HCT116 (cell line): ENCODE results near the gene FHIT. TPM values are rescaled to one million over a fixed set of nuclear protein-coding genes. Genes with fewer than 3 reads are reported as not detected.

Experiments
- ATAC-seq: fragments of 200-7000 bp; cut with Tn5 transposase; 2 replicates; pipeline ENCODE4 v1.9.1; 2020; ENCODE audit warnings: mild to moderate bottlenecking, moderate library complexity
- BruUV-seq: library from RNA; stranded (reverse); fragments of 400-500 nt; replicated peaks from 2 replicates; lab custom pipeline; 2021; lab: Mats Ljungman, UMichigan
- CTCF ChIA-PET: fragments of 300-600 bp; sonication (Branson Sonifier 250); formaldehyde crosslinking; loops from one replicate; lab custom pipeline; 2021; ENCODE audit warnings: antibody characterized with exemption; lab: Charles Lee
- POLR2A ChIA-PET: fragments of 300-600, 350-600 bp; sonication (Branson Sonifier 250); formaldehyde crosslinking; loops from one replicate; lab custom pipeline; 2021; ENCODE audit warnings: antibody characterized with exemption; lab: Charles Lee
- RAD21 ChIA-PET, 2 experiments: fragments of 300-600 bp; sonication (Branson Sonifier 250); formaldehyde crosslinking; loops; one replicate each; lab custom pipeline; 2023; ENCODE audit warnings: low total read pairs in 2 of 2; ENCODE audit not compliant: uncharacterized antibody in 2 of 2, unreplicated experiment in 2 of 2, low non-redundant PET in 1 of 2; lab: Charles Lee
- DNase-seq: peaks from one replicate; pipeline ENCODE4 v3.0.0-alpha.2; 2010; ENCODE audit warnings: low read depth, low spot score
- H2AFZ ChIP-seq: fragments of 200-600 bp; shearing (Covaris generic), sonication (generic); 2 replicates; pipeline ENCODE4 v1.6.1; 2017; ENCODE audit warnings: low read depth, mixed run types, mixed read lengths, antibody characterized with exemption, low read length; ENCODE audit not compliant: poor library complexity, severe bottlenecking
- H3K27ac ChIP-seq: 2 replicates; pipeline ENCODE4 v1.5.1; 2012; ENCODE audit warnings: low read depth, low read length
- H3K27me3 ChIP-seq: fragments of 200-600 bp; sonication (generic); 2 replicates; pipeline ENCODE4 v1.6.1; 2016; ENCODE audit warnings: mixed run types, low read length, mixed read lengths; ENCODE audit not compliant: insufficient read depth
- H3K36me3 ChIP-seq, 2 experiments: fragments of 200-500 bp in 1 of 2; fragments of 200-600 bp in 1 of 2; sonication (Bioruptor generic) in 1 of 2; sonication (generic) in 1 of 2; 2 replicates each; pipeline versions ENCODE4 v1.5.1 to v1.6.1; 2014 to 2016; ENCODE audit warnings: low read length in 2 of 2, inconsistent platforms in 1 of 2, mixed read lengths in 1 of 2, mixed run types in 1 of 2; ENCODE audit not compliant: insufficient read depth in 2 of 2, control insufficient read depth in 1 of 2
- H3K4me1 ChIP-seq, 2 experiments: fragments of 200-600 bp in 1 of 2; sonication (generic) in 1 of 2; 2 replicates each; pipeline versions ENCODE4 v1.5.1 to v1.6.1; 2012 to 2017; ENCODE audit warnings: low read length in 2 of 2, inconsistent platforms in 1 of 2, mild to moderate bottlenecking in 1 of 2, mixed read lengths in 1 of 2, mixed run types in 1 of 2, moderate library complexity in 1 of 2; ENCODE audit not compliant: insufficient read depth in 2 of 2, control insufficient read depth in 1 of 2
- H3K4me2 ChIP-seq: fragments of 200-600 bp; sonication (generic); 2 replicates; pipeline ENCODE4 v1.6.1; 2017; ENCODE audit warnings: mixed run types, low read length, mixed read lengths
- H3K4me3 ChIP-seq, 2 experiments: fragments of 200-600 bp in 1 of 2; sonication (generic) in 1 of 2; replicated peaks in 1 of 2; 2 replicates each; pipeline ENCODE4 v1.5.1; 2011 to 2016; ENCODE audit warnings: low read length in 2 of 2, control low read depth in 1 of 2, low read depth in 1 of 2, mild to moderate bottlenecking in 1 of 2, mixed read lengths in 1 of 2, mixed run types in 1 of 2
- H3K79me2 ChIP-seq: fragments of 200-600 bp; sonication (generic); 2 replicates; pipeline ENCODE4 v1.6.1; 2017; ENCODE audit warnings: mild to moderate bottlenecking, mixed run types, low read length, moderate library complexity, mixed read lengths; ENCODE audit not compliant: insufficient read depth
- H3K9ac ChIP-seq: fragments of 200-600 bp; sonication (generic); 2 replicates; pipeline ENCODE4 v1.6.1; 2016; ENCODE audit warnings: low read length, mixed read lengths
- H3K9me2 ChIP-seq: fragments of 200-600 bp; sonication (generic), shearing (Covaris generic); 2 replicates; pipeline ENCODE4 v1.6.1; 2017; ENCODE audit warnings: mixed run types, mild to moderate bottlenecking, moderate library complexity; ENCODE audit not compliant: insufficient read depth
- H3K9me3 ChIP-seq, 2 experiments: fragments of 200-500 bp in 1 of 2; fragments of 200-600 bp in 1 of 2; sonication (Bioruptor generic) in 1 of 2; sonication (generic) in 1 of 2; 2 replicates each; pipeline ENCODE4 v1.6.1; 2014 to 2017; ENCODE audit warnings: low read length in 2 of 2, mixed read lengths in 2 of 2, inconsistent platforms in 1 of 2, low read depth in 1 of 2, mild to moderate bottlenecking in 1 of 2, mixed run types in 1 of 2, moderate library complexity in 1 of 2; ENCODE audit not compliant: control insufficient read depth in 1 of 2, insufficient read depth in 1 of 2
- H4K20me1 ChIP-seq: fragments of 200-600 bp; sonication (generic), shearing (Covaris generic); 2 replicates; pipeline ENCODE4 v1.6.1; 2017; ENCODE audit warnings: mixed run types, mild to moderate bottlenecking, moderate library complexity; ENCODE audit not compliant: insufficient read depth
- ELF1 ChIP-seq: IDR thresholded peaks from 2 replicates; pipeline ENCODE4 v1.6.1; 2012; ENCODE audit warnings: low read depth, borderline replicate concordance
- FOSL1 ChIP-seq: IDR thresholded peaks from 2 replicates; pipeline ENCODE4 v1.6.1; 2012; ENCODE audit warnings: low read depth
- JUND ChIP-seq: IDR thresholded peaks from 2 replicates; pipeline ENCODE4 v1.6.1; 2012
- MAX ChIP-seq: IDR thresholded peaks from 2 replicates; pipeline ENCODE4 v1.6.1; 2012
- SIN3A ChIP-seq: IDR thresholded peaks from 2 replicates; pipeline ENCODE4 v1.6.1; 2012; ENCODE audit warnings: low read depth
- SP1 ChIP-seq: IDR thresholded peaks from 2 replicates; pipeline ENCODE4 v1.6.1; 2012; ENCODE audit warnings: low read depth
- ZFX ChIP-seq: fragments of 450-650 bp; IDR thresholded peaks from 2 replicates; pipeline ENCODE4 v1.6.1; 2017
- intact Hi-C: fragments of 100-400 bp; cut with micrococcal nuclease; formaldehyde crosslinking; loops from 2 replicates; pipeline ENCODE4 v1.10.0; 2022
- total RNA-seq: library from RNA; stranded (reverse); gene quantifications from one replicate; pipeline ENCODE4 v1.2.1, GENCODE V29; 2021; ENCODE audit not compliant: unreplicated experiment
- TF ChIP-seq, protein P1 (sequence below), 3 experiments: fragments of 200-600 bp in 1 of 3; sonication (generic) in 1 of 3; IDR thresholded peaks in 2 of 3; conservative IDR thresholded peaks in 1 of 3; 2 replicates each; pipeline ENCODE4 v1.5.1; 2012 to 2017; ENCODE audit warnings: low read depth in 2 of 3, low read length in 2 of 3, antibody characterized with exemption in 1 of 3, borderline replicate concordance in 1 of 3, control low read depth in 1 of 3, mild to moderate bottlenecking in 1 of 3, mixed read lengths in 1 of 3, mixed run types in 1 of 3, moderate library complexity in 1 of 3; ENCODE audit not compliant: insufficient read depth in 1 of 3
- TF ChIP-seq, protein P2 (sequence below): IDR thresholded peaks from 2 replicates; pipeline ENCODE4 v1.6.1; 2011; ENCODE audit warnings: mild to moderate bottlenecking, low read length, moderate library complexity; ENCODE audit not compliant: insufficient replicate concordance; ENCODE audit errors: extremely low read depth

FHIT gene
- total RNA-seq, 1 experiment from 2014 or later = 20.1 TPM

DNA sequence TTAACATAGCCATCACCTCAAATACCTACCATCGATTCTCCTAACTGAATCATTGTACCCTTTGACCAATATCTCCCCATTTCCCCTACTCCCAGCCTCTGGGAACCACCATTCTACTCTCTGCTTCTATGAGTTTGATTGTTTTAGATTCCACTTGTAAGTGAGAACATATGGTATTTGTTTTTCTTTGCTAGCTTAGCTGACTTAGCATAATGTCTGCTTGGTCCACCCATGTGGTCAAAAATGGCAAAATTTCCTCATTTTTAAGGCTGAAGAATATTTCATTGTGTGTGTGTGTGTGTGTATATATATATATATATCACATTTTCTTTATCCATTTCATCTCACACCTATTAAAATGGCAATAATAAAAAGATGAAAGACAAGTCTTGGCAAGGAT is 469.3 kb downstream of the FHIT start:
- CTCF ChIA-PET = no interaction called here
- intact Hi-C loops = no loop called here
- no TSS peak for BruUV-seq

DNA sequence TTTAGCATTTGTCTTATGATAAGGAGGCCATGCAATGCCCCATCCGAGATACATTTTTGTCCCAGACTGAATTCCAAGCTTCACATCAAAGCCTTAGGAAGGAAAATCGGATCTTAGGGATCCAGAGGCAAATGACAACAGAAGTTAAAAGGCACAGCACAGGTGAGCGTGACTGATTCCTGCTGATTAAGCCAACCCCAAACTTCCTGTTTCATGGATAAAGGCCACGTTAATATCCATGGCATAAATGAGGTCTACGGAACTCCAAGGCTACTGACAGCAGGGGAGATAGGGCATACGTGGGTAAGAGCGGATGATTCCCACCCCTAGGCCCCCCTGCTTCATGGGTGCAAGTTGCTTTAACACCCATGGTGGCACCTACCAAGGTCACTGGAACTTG is 471.6 kb downstream of the FHIT start:
- POLR2A ChIA-PET = no interaction called here
- H3K9ac ChIP-seq = no peak overlapping the region
- H2AFZ ChIP-seq = no peak overlapping the region
- no peaks in the 10 kb centered on the region for H3K36me3 ChIP-seq
- ATAC-seq (no peak), DNase-seq (no peak)
- CTCF ChIA-PET = no interaction called here
- H3K4me2 ChIP-seq = no peak overlapping the region
- RAD21 ChIA-PET = no interaction called here
- no peaks in the 10 kb centered on the region for H3K4me1 ChIP-seq
- H4K20me1 ChIP-seq = no peaks in the 10 kb centered on the region
- no TSS peak for BruUV-seq
- no peaks in the 10 kb centered on the region for H3K79me2 ChIP-seq
- H3K27me3 ChIP-seq = no peaks in the 10 kb centered on the region
- H3K4me3 ChIP-seq = no peak overlapping the region
- intact Hi-C loops = no loop called here
- TF ChIP-seq SIN3A = no peak
- no peak for TF ChIP-seq ZFX
- TF ChIP-seq, protein P1, sequence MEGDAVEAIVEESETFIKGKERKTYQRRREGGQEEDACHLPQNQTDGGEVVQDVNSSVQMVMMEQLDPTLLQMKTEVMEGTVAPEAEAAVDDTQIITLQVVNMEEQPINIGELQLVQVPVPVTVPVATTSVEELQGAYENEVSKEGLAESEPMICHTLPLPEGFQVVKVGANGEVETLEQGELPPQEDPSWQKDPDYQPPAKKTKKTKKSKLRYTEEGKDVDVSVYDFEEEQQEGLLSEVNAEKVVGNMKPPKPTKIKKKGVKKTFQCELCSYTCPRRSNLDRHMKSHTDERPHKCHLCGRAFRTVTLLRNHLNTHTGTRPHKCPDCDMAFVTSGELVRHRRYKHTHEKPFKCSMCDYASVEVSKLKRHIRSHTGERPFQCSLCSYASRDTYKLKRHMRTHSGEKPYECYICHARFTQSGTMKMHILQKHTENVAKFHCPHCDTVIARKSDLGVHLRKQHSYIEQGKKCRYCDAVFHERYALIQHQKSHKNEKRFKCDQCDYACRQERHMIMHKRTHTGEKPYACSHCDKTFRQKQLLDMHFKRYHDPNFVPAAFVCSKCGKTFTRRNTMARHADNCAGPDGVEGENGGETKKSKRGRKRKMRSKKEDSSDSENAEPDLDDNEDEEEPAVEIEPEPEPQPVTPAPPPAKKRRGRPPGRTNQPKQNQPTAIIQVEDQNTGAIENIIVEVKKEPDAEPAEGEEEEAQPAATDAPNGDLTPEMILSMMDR (IDR thresholded peaks at IDR 0.05 in 2 of 3, conservative IDR thresholded peaks at IDR 0.05 in 1 of 3; ENCODE audit: borderline replicate concordance in 1 of 3, insufficient read depth in 1 of 3, low read depth in 2 of 3, low read length in 2 of 3) = no peak
- no peak for TF ChIP-seq MAX
- TF ChIP-seq, all 23 proteins: peak for 0
- Histone ChIP-seq H3K9me3 (no peaks in the 10 kb centered on the region), H3K27ac (no peak overlapping the region), H3K9me2 (no peaks in the 10 kb centered on the region)

More for the DNA sequence above, 469.3 kb downstream of the FHIT start:
- RAD21 ChIA-PET = no interaction called here
- no peak overlapping the region for H3K4me3 ChIP-seq
- no peaks in the 10 kb centered on the region for H4K20me1 ChIP-seq
- ATAC-seq (no peak), DNase-seq (no peak)
- H3K4me1 ChIP-seq = no peaks in the 10 kb centered on the region
- no peak overlapping the region for H3K27ac ChIP-seq
- H3K79me2 ChIP-seq = no peaks in the 10 kb centered on the region
- POLR2A ChIA-PET = no interaction called here
- TF ChIP-seq, protein P2, sequence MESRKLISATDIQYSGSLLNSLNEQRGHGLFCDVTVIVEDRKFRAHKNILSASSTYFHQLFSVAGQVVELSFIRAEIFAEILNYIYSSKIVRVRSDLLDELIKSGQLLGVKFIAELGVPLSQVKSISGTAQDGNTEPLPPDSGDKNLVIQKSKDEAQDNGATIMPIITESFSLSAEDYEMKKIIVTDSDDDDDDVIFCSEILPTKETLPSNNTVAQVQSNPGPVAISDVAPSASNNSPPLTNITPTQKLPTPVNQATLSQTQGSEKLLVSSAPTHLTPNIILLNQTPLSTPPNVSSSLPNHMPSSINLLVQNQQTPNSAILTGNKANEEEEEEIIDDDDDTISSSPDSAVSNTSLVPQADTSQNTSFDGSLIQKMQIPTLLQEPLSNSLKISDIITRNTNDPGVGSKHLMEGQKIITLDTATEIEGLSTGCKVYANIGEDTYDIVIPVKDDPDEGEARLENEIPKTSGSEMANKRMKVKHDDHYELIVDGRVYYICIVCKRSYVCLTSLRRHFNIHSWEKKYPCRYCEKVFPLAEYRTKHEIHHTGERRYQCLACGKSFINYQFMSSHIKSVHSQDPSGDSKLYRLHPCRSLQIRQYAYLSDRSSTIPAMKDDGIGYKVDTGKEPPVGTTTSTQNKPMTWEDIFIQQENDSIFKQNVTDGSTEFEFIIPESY = no peak
- TF ChIP-seq ELF1 (no peak), ZFX (no peak), JUND (no peak), FOSL1 (no peak), SP1 (no peak)
- no peak overlapping the region for H2AFZ ChIP-seq
- H3K9ac ChIP-seq = no peak overlapping the region
- no peaks in the 10 kb centered on the region for H3K9me2 ChIP-seq
- no peaks in the 10 kb centered on the region for H3K27me3 ChIP-seq
- H3K9me3 ChIP-seq = no peaks in the 10 kb centered on the region
- H3K36me3 ChIP-seq = no peaks in the 10 kb centered on the region
- no peak overlapping the region for H3K4me2 ChIP-seq
